Transverse colon (tissue), 3 donors: Measurements from ENCODE around the gene MAFB.

Experiments
- EP300 ChIP-seq: sonication (generic); formaldehyde crosslinking; IDR thresholded peaks from one replicate; pipeline ENCODE4 v1.6.1; 2017; ENCODE audit warnings: antibody characterized with exemption, low read depth
- POLR2A ChIP-seq: fragments of 450-650 bp; IDR thresholded peaks from one replicate; pipeline ENCODE4 v1.6.1; 2016; ENCODE audit warnings: antibody characterized with exemption, mild to moderate bottlenecking, moderate library complexity
- TF ChIP-seq, protein P1 (sequence below), 5 experiments: fragments of 200-600 bp in 3 of 5; fragments of 450-650 bp in 2 of 5; sonication (generic) in 3 of 5; IDR thresholded peaks; 1 replicate in 2 of 5; 2 replicates in 3 of 5; pipeline ENCODE4 v1.5.1; 2016 to 2017; ENCODE audit warnings: antibody characterized with exemption in 5 of 5, inconsistent platforms in 3 of 5, mild to moderate bottlenecking in 2 of 5, moderate library complexity in 1 of 5

DNA sequence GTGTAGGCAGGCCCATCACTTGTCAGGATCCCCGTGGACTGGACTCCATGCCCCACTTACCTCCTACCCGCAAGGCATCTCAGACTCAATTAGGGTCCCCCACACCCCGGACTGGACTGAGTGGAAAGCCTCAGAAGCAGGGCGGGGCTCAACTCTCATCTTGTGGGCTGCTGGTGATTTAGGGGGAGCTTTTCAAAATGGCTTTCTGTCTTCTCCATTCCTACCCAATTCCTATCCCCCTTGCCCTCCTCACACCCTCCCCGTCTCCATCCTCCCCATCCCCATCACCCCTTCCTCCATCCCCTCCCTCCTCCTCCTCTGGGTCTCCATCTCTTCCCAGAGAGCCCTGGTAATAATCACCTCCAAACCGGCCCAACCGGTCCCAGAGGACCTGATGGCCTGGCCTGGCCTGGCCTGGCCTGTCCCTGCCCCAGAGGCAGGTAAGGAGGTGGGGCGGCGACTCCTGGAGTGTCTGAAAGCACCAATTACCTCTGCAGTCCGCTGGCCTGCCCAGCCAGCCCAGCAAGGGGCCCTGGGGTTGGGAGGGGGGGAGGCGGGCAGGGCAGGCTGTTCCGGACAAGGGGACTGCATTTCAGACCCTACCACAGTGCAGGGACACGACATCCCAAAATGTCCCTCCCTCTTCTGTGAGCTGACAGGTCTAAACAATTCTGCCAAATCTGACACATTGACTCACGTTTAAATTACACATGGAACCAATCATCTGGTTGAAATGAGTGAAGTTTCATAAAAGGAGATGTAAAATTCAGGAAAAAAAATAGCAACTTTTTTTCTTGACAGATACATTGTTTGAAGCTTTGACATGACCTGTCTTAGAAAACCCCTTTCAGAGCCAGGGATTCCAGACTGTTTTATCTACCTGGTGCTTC is 24.8 kb downstream of the MAFB start:
- TF ChIP-seq, protein P1, sequence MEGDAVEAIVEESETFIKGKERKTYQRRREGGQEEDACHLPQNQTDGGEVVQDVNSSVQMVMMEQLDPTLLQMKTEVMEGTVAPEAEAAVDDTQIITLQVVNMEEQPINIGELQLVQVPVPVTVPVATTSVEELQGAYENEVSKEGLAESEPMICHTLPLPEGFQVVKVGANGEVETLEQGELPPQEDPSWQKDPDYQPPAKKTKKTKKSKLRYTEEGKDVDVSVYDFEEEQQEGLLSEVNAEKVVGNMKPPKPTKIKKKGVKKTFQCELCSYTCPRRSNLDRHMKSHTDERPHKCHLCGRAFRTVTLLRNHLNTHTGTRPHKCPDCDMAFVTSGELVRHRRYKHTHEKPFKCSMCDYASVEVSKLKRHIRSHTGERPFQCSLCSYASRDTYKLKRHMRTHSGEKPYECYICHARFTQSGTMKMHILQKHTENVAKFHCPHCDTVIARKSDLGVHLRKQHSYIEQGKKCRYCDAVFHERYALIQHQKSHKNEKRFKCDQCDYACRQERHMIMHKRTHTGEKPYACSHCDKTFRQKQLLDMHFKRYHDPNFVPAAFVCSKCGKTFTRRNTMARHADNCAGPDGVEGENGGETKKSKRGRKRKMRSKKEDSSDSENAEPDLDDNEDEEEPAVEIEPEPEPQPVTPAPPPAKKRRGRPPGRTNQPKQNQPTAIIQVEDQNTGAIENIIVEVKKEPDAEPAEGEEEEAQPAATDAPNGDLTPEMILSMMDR (IDR thresholded peaks at IDR 0.05), result no peak
- no peak for TF ChIP-seq POLR2A
- no peak for TF ChIP-seq EP300
